ENCODE measurements around the gene SEC16A.
A peak's percentile ranks its signal among the peaks of the same experiment; 100 is the strongest.
"Not testable (repeated sequence)": the region's sequence is repeated elsewhere in the genome, so short reads cannot be mapped to it uniquely, and the experiment has no call there.

SEC16A gene

GRCh38 chr9:136416914-136417313 is 65.9 kb downstream of the SEC16A start:
- no peak for DNase-seq

- no peak for DNase-seq
Measured at GRCh38 chr9:136416427-136416826, 66.4 kb downstream of the SEC16A start.

- no peak for DNase-seq
Measured at GRCh38 chr9:136412962-136413361, 69.9 kb downstream of the SEC16A start.

- DNase-seq = no peak
Measured at GRCh38 chr9:136411378-136411777, 71.5 kb downstream of the SEC16A start.

- DNase-seq = peak; percentile 91
Measured at GRCh38 chr9:136410500-136411287, 72.1 kb downstream of the SEC16A start, which contains the start of the genes ENTR1 and PMPCA. ENTR1 (minus strand) TSS chr9:136410614; CDS start chr9:136410397, 217 bp downstream. PMPCA (plus strand) TSS chr9:136410658; CDS start chr9:136410669, 11 bp downstream.

- peak; percentile 59 for DNase-seq
Measured at GRCh38 chr9:136409557-136410455, 73.0 kb downstream of the SEC16A start.

GRCh38 chr9:136407911-136408310 is 74.9 kb downstream of the SEC16A start:
- no peak for DNase-seq

- DNase-seq = not testable (repeated sequence)
Measured at GRCh38 chr9:136407061-136407460, 75.8 kb downstream of the SEC16A start.

- DNase-seq = not testable (repeated sequence)
Measured at GRCh38 chr9:136405904-136406303, 76.9 kb downstream of the SEC16A start.

- no peak for DNase-seq
Measured at GRCh38 chr9:136405481-136405880, 77.4 kb downstream of the SEC16A start.

GRCh38 chr9:136404801-136405136 is 78.1 kb downstream of the SEC16A start:
- no peak for DNase-seq

- DNase-seq = no peak
Measured at GRCh38 chr9:136403915-136404800, 78.7 kb downstream of the SEC16A start.

GRCh38 chr9:136403538-136403914 is 79.3 kb downstream of the SEC16A start:
- DNase-seq = no peak

- DNase-seq = no peak
Measured at GRCh38 chr9:136402067-136402466, 80.8 kb downstream of the SEC16A start.

GRCh38 chr9:136401173-136401922 is 81.5 kb downstream of the SEC16A start:
- no peak for DNase-seq

- DNase-seq = peak; percentile 95
Measured at GRCh38 chr9:136400038-136400834, 82.6 kb downstream of the SEC16A start, which contains the start of gene SNAPC4. SNAPC4 (minus strand) TSS chr9:136400170; CDS start chr9:136398428, 1,742 bp downstream.

GRCh38 chr9:136399176-136400037 is 83.4 kb downstream of the SEC16A start:
- DNase-seq = peak; percentile 18

- no peak for DNase-seq
Measured at GRCh38 chr9:136398286-136398685, 84.6 kb downstream of the SEC16A start.

GRCh38 chr9:136397643-136398042 is 85.2 kb downstream of the SEC16A start:
- DNase-seq = no peak

GRCh38 chr9:136396219-136396515 is 86.7 kb downstream of the SEC16A start:
- DNase-seq = no peak

All from retina (tissue), 1 donor.